DMS153 treated with DMSO at 0.1 percent for 48 hours (cell line): ENCODE results near the gene CEACAM6.
"Not testable (repeated sequence)": the region's sequence is repeated elsewhere in the genome, so short reads cannot be mapped to it uniquely, and the experiment has no call there.

Experiments
- DNase-seq: peaks from one replicate; lab custom pipeline; 2025; ENCODE audit not compliant: unreplicated experiment; lab: John Stamatoyannopoulos, UW

The CEACAM6 gene

GRCh38 chr19:41755328-41755913 is at the start of gene CEACAM6:
Gene CEACAM6, plus strand, starts transcription at chr19:41755530. Its CDS starts 109 bp downstream, at chr19:41755639.
- peak; percentile 45 for DNase-seq

DNA sequence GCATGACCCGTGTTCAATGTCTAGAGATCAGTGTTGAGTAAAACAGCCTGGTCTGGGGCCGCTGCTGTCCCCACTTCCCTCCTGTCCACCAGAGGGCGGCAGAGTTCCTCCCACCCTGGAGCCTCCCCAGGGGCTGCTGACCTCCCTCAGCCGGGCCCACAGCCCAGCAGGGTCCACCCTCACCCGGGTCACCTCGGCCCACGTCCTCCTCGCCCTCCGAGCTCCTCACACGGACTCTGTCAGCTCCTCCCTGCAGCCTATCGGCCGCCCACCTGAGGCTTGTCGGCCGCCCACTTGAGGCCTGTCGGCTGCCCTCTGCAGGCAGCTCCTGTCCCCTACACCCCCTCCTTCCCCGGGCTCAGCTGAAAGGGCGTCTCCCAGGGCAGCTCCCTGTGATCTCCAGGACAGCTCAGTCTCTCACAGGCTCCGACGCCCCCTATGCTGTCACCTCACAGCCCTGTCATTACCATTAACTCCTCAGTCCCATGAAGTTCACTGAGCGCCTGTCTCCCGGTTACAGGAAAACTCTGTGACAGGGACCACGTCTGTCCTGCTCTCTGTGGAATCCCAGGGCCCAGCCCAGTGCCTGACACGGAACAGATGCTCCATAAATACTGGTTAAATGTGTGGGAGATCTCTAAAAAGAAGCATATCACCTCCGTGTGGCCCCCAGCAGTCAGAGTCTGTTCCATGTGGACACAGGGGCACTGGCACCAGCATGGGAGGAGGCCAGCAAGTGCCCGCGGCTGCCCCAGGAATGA is 48.4 kb upstream of the CEACAM6 start:
- DNase-seq = peak; percentile 86

GRCh38 chr19:41707502-41707812 is 47.9 kb upstream of the CEACAM6 start:
- DNase-seq = peak; percentile 56

- DNase-seq = no peak
These were observed 47.4 kb upstream of the CEACAM6 start for GRCh38 chr19:41707871-41708371.

- DNase-seq = peak; percentile 58
These were observed 46.8 kb upstream of the CEACAM6 start, which contains the start of gene CEACAM5 for GRCh38 chr19:41708481-41708880. Gene CEACAM5, plus strand, starts transcription at chr19:41708626. Its CDS starts 106 bp downstream, at chr19:41708732.

DNA sequence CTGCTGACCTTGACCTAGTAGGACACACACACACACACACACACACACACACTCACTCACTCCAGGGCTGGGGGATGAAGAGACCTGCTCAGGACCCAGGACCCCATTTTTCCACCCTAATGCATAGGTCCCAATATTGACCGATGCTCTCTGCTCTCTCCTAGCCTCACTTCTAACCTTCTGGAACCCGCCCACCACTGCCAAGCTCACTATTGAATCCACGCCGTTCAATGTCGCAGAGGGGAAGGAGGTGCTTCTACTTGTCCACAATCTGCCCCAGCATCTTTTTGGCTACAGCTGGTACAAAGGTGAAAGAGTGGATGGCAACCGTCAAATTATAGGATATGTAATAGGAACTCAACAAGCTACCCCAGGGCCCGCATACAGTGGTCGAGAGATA is 45.8 kb upstream of the CEACAM6 start:
- DNase-seq = not testable (repeated sequence)

- DNase-seq = no peak
These were observed 45.2 kb upstream of the CEACAM6 start for GRCh38 chr19:41709951-41710645.

DNA sequence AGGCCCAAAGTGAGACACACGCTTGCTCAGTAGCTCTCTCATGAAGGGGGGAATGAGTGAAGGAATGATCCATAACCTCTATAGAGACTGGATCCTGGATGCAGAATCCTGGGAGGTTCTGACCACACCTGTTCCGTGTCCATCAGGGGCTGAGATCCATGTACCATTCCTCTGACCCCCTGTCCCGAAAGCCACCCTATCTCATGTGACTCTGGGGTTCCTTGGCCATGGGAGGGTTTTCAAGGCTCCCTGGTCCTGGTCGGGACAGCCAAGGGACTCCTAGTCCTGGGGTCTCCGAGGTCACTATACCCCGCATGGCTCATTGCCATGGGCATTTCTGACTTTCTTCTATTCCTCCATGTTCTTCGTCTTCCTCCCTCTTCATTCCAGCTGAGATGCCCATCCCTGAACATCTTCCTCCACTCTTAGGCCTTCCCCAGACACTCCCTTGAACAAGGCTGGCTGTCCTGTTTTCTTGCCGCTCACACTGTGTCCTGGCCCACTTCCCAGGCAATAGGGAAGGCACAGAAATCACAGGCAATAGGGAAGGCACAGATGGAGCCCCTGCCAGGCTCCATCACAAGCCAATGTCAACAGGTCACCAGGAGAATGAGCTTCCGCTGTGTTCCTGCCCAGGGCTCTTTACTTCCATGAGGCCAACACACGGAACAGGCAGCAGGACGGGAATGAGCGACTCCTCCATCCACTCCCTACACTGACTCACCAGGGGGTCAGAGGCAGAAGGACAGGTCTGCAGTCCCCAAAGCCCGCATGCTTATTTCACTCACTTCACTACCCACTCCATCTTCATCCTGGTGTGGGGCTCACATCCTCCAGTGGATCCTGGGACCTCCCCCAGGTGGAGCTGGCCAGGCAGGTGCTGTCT is 43.7 kb upstream of the CEACAM6 start:
- no peak for DNase-seq

DNA sequence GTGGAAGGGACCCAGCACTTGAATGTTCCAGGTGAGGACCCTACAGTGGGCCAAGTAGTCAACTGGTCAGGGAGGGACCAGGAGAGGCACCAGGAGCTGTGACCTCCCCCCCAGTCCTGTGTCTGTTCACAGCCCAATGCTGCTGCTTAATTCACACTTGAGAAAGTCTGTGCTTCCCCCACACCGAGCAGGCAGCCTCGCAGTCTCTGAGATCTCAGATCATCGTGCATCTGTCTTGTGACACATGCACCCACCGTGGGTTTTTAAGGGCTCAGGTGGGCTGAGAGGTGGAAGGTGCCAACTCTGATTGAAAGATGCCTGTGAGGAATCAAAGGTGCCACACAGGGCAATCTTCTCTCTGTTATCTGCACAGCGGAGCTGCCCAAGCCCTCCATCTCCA is 40.7 kb upstream of the CEACAM6 start:
- no peak for DNase-seq

GRCh38 chr19:41718761-41719160 is 36.6 kb upstream of the CEACAM6 start:
- no peak for DNase-seq

DNA sequence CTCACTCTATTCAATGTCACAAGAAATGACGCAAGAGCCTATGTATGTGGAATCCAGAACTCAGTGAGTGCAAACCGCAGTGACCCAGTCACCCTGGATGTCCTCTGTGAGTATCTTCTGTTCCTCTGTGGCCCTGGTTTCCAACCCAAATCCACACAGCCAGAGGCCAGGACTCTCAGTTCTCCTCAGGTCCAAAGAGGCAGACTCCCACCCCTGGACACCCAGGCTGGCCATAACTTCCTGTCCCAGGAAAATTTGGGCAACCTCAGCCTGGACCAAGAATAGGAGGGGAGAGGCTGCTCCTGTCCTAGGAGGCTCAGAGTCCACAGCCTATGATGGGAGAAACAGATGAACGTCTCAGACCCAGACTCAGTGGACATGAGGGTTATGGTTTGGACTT is 35.2 kb upstream of the CEACAM6 start:
- DNase-seq = no peak

DNA sequence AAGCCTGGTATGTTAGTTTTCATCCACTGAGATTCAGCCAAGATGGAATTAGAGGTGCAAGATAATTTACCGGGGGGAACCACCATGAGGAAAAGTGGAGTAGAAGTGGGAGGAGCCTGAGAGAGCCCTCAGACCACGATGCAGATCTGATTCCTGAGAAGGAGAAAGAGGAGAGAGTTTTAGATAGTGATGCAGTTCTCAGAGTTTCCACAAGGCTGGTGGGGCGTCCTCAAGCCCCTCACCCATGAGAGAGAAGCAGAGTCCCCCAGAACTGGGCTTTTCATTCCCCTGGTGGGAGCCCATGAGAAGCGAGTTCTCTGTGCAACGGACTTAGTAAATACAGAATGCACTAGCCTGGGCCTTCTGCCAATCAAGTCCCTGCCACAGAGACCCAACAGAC is 28.8 kb upstream of the CEACAM6 start:
- DNase-seq = no peak

DNA sequence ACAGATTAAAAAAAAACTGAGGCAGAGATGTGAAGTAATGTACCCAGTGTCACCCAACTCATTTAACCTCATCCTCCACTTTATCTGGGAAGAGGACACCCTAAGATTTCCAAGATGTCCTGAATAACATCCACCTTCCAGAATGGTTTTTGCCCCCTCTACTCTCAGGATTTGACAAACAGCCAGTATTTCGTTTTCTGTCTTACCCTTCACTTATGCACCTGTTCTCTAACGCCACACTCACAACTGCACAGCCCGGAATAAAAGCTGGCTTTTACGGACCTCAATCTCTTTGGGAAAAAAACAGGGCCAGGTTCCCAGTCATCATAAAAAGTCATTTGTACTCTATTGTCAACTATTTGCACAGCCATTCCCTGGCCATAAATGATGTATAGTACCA is 21.2 kb upstream of the CEACAM6 start:
- DNase-seq = peak; percentile 84

DNA sequence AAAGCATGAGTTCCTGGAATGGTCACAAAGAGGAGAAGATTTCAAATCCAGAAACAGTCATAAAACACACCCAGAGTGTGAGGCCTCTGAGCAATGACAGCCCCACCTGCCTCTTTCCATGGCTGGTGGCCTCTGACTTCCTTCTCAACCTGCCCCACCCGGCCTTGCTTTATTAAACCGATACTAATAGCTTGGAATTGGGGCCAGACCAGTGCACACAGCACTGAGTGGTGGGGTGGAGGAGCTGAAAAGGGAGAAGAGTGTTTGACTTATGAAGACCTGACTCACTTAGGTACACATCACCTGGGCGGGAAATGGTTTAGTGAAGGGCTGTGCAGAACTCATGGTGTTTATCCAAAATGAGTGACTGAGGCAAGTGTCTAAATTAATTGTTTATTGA is 20.7 kb upstream of the CEACAM6 start:
- DNase-seq = peak; percentile 96

DNA sequence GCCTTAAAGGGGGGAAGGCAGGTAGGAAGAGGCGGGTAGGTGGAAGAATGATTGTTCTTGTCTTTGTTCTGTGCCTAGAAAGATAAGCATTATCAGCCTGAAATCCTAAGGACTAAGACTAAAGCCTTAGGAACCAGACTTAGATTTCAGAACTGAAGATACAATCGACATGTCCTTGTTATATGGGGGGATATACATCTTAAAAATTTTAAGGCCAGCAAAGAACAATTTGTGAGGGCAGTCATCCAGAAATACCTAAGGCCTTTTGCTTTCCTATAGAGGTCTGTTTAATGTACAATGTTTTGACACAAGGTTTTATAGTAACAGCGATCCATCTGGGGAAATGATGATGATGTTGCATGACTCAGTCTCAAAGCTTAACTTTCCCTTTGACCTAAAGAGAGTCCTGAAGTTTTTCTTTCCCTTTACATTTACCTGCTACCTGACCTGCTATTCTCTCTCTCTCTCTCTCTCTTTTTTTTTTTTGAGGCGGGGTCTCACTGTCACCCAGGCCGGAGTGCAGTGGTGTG is 20.2 kb upstream of the CEACAM6 start:
- no peak for DNase-seq

DNA sequence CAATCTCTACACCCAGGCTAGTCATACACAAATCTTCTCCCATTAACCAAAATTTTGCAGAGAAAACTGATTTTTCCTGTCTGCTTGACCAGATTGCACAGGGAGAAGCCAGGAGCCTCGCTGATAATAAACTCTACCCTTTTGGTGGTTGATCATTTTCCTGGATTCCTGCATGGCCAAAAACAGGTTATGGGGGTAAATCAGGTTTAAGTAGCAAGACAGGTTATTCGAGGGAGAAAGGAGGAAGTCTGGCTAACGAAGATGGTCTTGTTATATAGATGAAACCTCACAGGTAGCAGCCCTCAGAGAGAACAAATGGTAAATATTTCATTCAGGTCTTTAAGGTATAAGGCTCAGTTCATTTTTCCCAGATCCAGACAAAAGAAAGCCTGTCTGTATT is 16.0 kb upstream of the CEACAM6 start:
- DNase-seq = no peak

DNA sequence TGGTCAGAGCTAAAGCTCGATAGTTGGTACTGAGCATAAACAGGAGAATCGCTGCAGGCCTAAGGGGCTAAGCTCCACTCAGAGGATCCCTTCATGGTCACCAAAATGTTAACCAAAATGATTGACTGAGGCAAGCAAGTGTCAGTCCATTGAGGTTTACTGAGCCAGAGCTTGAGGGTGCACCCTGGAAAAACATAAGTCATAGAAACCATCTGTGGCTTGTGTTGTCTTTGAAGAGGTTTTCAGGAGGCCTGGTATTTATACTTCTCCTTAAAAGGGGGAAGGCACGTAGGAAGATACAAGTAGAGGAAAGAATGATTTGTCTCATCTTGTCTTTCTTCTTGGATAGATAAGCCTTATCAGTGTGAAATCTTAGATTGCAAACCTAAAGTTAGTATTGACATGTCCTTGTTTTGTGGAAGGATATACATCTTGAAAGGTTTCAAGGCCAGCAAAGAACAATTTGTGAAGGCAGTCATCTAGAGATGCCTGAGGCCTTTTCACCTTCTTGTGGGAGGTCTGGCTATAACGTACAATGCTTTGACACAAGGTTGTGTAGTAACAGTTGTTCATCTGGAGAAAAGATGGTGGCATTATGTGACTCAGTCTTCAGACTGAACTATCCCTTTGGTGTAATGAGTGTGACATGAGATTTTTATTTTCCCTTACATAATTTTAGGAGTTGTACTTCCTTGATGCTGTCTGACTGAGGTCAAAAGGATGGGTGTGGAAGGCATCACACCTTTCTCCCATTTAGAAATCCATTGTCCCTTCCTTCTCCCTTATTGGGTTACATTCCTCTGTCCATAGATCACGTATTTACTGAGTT is 14.7 kb upstream of the CEACAM6 start:
- peak; percentile 19 for DNase-seq

GRCh38 chr19:41741244-41741554 is 14.1 kb upstream of the CEACAM6 start:
- no peak for DNase-seq

DNA sequence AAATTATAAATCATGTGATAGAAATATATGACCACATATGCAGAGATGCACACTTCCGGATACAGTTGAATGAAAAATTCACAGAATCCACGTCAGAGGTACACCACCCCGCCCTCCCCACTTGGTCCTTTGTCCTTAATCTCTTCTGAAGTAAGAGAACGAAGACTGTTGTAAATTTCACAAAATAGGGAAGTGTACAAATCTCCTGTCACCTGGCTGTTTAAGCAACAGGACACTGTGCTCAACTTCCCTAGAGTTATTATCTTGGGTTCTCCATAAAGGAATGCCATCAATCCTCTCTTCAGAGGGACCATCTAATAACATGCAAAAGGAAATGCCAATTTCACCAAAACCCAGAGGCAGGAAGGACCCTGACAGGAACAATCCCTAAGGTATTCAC is 10.5 kb upstream of the CEACAM6 start:
- DNase-seq = peak; percentile 74

DNA sequence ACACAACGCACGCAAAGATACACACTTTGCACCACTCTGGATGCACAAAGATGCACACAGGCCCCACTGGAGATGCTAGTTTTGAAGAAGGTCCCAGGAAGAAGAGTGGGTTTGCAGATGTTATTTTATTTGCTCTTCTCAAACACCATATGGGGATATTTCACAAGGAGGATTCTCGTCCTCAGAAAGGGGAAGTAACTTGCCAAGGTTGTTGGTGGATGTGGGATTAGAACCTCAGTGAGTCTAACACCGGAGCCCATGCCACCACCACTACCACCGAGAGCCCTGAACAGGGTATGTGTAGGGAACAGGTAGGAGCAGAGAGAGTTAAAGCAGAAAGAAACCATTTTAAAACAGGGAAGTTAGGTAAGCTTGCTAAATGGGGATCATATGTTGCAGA is 9.6 kb upstream of the CEACAM6 start:
- DNase-seq = no peak
